SK-N-SH (cell line): ENCODE results near the gene ATP13A5. TPM values are rescaled to one million over a fixed set of nuclear protein-coding genes. Genes with fewer than 3 reads are reported as not detected.

ENCODE experiments used
- CTCF ChIA-PET: fragments of 300-600, 350-600 bp; formaldehyde crosslinking; extraction: SDS; loops from one replicate; lab custom pipeline; 2021; lab: Yijun Ruan, JAX
- POLR2A ChIA-PET: fragments of 350-600 bp; sonication (Branson Sonifier 250); formaldehyde crosslinking; extraction: SDS; loops from one replicate; lab custom pipeline; 2020; ENCODE audit warnings: antibody characterized with exemption, inconsistent platforms; lab: Yijun Ruan, JAX
- DNase-seq: peaks from one replicate; pipeline ENCODE4 v3.0.0; 2012
- H2AFZ ChIP-seq: fragments of 200-600 bp; sonication (generic); 2 replicates; pipeline ENCODE4 v1.8.1; 2016; ENCODE audit warnings: antibody characterized with exemption, mild to moderate bottlenecking, low read depth
- H3F3A ChIP-seq: fragments of 200-600 bp; sonication (generic); replicated peaks from 2 replicates; pipeline ENCODE3; 2016; ENCODE audit warnings: antibody characterized with exemption, mild to moderate bottlenecking; ENCODE audit not compliant: insufficient read depth
- H3K27ac ChIP-seq, 2 experiments: fragments of 200-500 bp in 1 of 2; fragments of 200-600 bp in 1 of 2; sonication (Bioruptor generic) in 1 of 2; sonication (generic), shearing (Covaris generic) in 1 of 2; 2 replicates each; pipeline versions ENCODE4 v1.5.1 to v1.6.1; 2014 to 2016; ENCODE audit warnings: low read depth in 2 of 2, inconsistent platforms in 1 of 2, low read length in 1 of 2, mild to moderate bottlenecking in 1 of 2, mixed read lengths in 1 of 2
- H3K27me3 ChIP-seq: fragments of 200-600 bp; sonication (generic), shearing (Covaris generic); 2 replicates; pipeline ENCODE4 v1.6.1; 2016; ENCODE audit warnings: mixed run types; ENCODE audit not compliant: insufficient read depth
- H3K36me3 ChIP-seq, 2 experiments: fragments of 200-500 bp in 1 of 2; fragments of 200-600 bp in 1 of 2; sonication (Bioruptor generic) in 1 of 2; sonication (generic) in 1 of 2; replicated peaks in 1 of 2; 2 replicates each; pipeline versions ENCODE3 to v1.5.1; 2014 to 2016; ENCODE audit warnings: low read length in 1 of 2, mild to moderate bottlenecking in 1 of 2; ENCODE audit not compliant: insufficient read depth in 2 of 2, control insufficient read depth in 1 of 2
- H3K4me1 ChIP-seq, 2 experiments: fragments of 200-500 bp in 1 of 2; fragments of 200-600 bp in 1 of 2; sonication (Bioruptor generic) in 1 of 2; sonication (generic), shearing (Covaris generic) in 1 of 2; 2 replicates each; pipeline versions ENCODE4 v1.5.1 to v1.6.1; 2014 to 2016; ENCODE audit warnings: low read depth in 1 of 2, low read length in 1 of 2, mixed run types in 1 of 2; ENCODE audit not compliant: insufficient read depth in 2 of 2, control insufficient read depth in 1 of 2
- H3K4me2 ChIP-seq: fragments of 200-600 bp; sonication (generic), shearing (Covaris generic); 2 replicates; pipeline ENCODE4 v1.6.1; 2017; ENCODE audit warnings: mixed run types
- H3K4me3 ChIP-seq, 2 experiments: fragments of 200-500 bp in 1 of 2; fragments of 200-600 bp in 1 of 2; sonication (Bioruptor generic) in 1 of 2; sonication (generic), shearing (Covaris generic) in 1 of 2; 2 replicates each; pipeline versions ENCODE4 v1.5.1 to v1.8.1; 2014 to 2016; ENCODE audit warnings: low read depth in 2 of 2, inconsistent platforms in 1 of 2, low read length in 1 of 2, mild to moderate bottlenecking in 1 of 2, mixed read lengths in 1 of 2, moderate library complexity in 1 of 2
- H3K79me2 ChIP-seq: fragments of 200-600 bp; sonication (generic); 2 replicates; pipeline ENCODE4 v1.8.1; 2017; ENCODE audit warnings: mild to moderate bottlenecking; ENCODE audit not compliant: insufficient read depth
- H3K9ac ChIP-seq: fragments of 200-600 bp; sonication (generic); 2 replicates; pipeline ENCODE4 v1.6.1; 2017; ENCODE audit warnings: mixed run types
- H3K9me2 ChIP-seq: fragments of 200-600 bp; sonication (generic); 2 replicates; pipeline ENCODE4 v1.6.1; 2017; ENCODE audit warnings: mixed run types
- H3K9me3 ChIP-seq: fragments of 200-600 bp; sonication (generic); 2 replicates; pipeline ENCODE4 v1.6.1; 2017; ENCODE audit warnings: mixed run types, mild to moderate bottlenecking, moderate library complexity
- H4K20me1 ChIP-seq: fragments of 200-600 bp; sonication (generic); 2 replicates; pipeline ENCODE4 v1.6.1; 2017; ENCODE audit warnings: mild to moderate bottlenecking, mixed run types; ENCODE audit not compliant: insufficient read depth
- EZH2phosphoT487 ChIP-seq: fragments of 200-600 bp; sonication (generic); IDR thresholded peaks from 2 replicates; pipeline ENCODE4 v1.6.1; 2017; ENCODE audit warnings: low read depth, mixed run types, mild to moderate bottlenecking, antibody characterized with exemption, moderate library complexity, borderline replicate concordance
- MXI1 ChIP-seq: IDR thresholded peaks from 2 replicates; pipeline ENCODE4 v1.6.1; 2012; ENCODE audit warnings: mild to moderate bottlenecking, low read depth, low read length, improper control_type of control experiment
- RAD21 ChIP-seq: IDR thresholded peaks from 2 replicates; pipeline ENCODE4 v1.6.1; 2012; ENCODE audit warnings: mild to moderate bottlenecking, low read length
- SIN3A ChIP-seq: IDR thresholded peaks from 2 replicates; pipeline ENCODE4 v1.6.1; 2012; ENCODE audit warnings: low read depth, mild to moderate bottlenecking, low read length, moderate library complexity, borderline replicate concordance
- TEAD4 ChIP-seq: IDR thresholded peaks from 2 replicates; pipeline ENCODE4 v1.4.0; 2012; ENCODE audit warnings: mild to moderate bottlenecking, borderline replicate concordance; ENCODE audit not compliant: insufficient read depth
- WGBS: methylation state at CpG from one replicate; pipeline ENCODE4 v1.1.6; 2017; ENCODE audit warnings: low lambda C conversion rate; 5-methylcytosine and 5-hydroxymethylcytosine counted together
- polyA plus RNA-seq, 3 experiments: library from polyadenylated mRNA; depleted of rRNA; stranded (reverse); fragments of >200 nt; gene quantifications; 2 replicates each; pipeline ENCODE4 v1.2.3, GENCODE V29; 2012

The ATP13A5 gene
- polyA plus RNA-seq, 1 of the 3 experiments (the other 2 are of a cell fraction), result not detected

GRCh38 chr3:193292386-193292785 is 86.2 kb downstream of the ATP13A5 start:
- no peak for DNase-seq
- Histone ChIP-seq H3K27me3 (no peaks in the 10 kb centered on the region; the same call in 1 of the 2 replicates), H3K9me3 (no peaks in the 10 kb centered on the region), H3K36me3 (no peaks in the 10 kb centered on the region), H3K4me2 (no peak overlapping the region), H3K27ac (no peak overlapping the region), H3K9ac (no peak overlapping the region), H3F3A (no peaks in the 10 kb centered on the region), H3K79me2 (no peaks in the 10 kb centered on the region), H4K20me1 (no peaks in the 10 kb centered on the region), H3K9me2 (no peaks in the 10 kb centered on the region), H2AFZ (no peak overlapping the region), H3K4me1 (no peaks in the 10 kb centered on the region), H3K4me3 (no peak overlapping the region)
- POLR2A ChIA-PET, result no interaction called here
- no peak for TF ChIP-seq TEAD4
- CTCF ChIA-PET, result no interaction called here
- WGBS, result 3% methylated on average over 3 of the region's 3 CpGs

DNA sequence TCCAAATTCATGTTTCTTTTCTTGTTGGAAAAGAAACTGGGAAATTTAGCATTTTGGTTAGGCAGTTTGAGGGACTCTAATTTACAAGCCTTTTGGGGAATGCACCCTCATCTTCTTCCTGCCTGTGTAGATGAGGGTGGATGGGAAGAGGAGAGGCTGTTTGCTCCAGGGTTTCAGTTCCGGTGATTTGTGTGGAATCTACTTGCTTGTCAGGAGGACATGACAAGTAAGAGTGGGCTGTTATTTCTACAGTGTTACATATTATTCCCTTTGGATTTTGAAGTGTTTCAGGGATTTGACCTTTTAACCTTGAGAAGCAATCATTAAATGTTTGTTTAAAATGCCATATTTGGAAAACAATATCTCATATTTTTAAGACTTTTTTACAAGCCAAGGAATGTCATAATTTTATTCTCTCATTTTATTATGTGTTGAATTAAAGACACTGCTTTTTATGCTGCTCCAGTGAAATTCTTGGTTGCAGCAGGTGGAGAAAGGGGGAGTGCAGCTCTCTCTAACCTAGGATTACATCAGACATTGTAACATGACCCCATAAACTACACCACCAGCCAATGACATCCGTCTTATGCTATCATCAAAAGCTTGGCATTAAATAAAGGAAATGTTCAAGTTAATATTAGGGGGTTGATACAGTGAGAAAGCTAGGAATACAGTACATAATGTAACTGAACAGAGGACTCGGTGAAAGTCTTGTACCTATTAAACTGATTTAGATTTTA is 107.3 kb downstream of the ATP13A5 start:
- H3K27ac ChIP-seq, result no peak overlapping the region

DNA sequence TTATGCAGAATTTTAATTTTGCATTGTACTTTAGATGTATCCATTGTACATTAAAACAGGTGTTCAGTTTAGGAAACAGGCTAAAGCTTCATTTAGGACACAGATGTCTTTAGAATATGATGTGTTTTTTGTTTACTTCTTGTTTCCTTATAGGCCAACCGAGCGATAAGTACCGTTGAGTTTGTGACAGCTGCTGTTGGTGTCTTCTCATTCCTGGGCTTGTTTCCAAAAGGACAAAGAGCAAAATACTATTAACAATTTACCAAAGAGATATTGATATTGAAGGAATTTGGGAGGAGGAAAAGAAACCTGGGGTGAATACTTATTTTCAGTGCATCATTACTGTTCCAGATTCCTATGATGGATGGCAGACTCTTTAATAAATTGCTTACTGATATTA is 108.1 kb downstream of the ATP13A5 start:
- no peaks in the 10 kb centered on the region for H3K9me2 ChIP-seq
- ChIA-PET POLR2A (no interaction called here), CTCF (interaction anchor here (0.5 kb wide), 1 partner anchor 12 kb away, joined by 3 read pairs; no protein-coding TSS in a partner anchor)
- WGBS, result 34% methylated on average over 3 of the region's 3 CpGs
- no peaks in the 10 kb centered on the region for H3K79me2 ChIP-seq
- H3K36me3 ChIP-seq, result no peaks in the 10 kb centered on the region
- no peaks in the 10 kb centered on the region for H3K9me3 ChIP-seq
- no peak overlapping the region for H3K4me3 ChIP-seq
- H3K27me3 ChIP-seq, result no peaks in the 10 kb centered on the region
- no peaks in the 10 kb centered on the region for H3K4me1 ChIP-seq
- DNase-seq, result no peak
- no peak overlapping the region for H3K9ac ChIP-seq
- H4K20me1 ChIP-seq, result no peaks in the 10 kb centered on the region
- no peak overlapping the region for H3K4me2 ChIP-seq
- H2AFZ ChIP-seq, result no peak overlapping the region
- no peak for TF ChIP-seq SIN3A
- no peak for TF ChIP-seq MXI1
- no peak for TF ChIP-seq EZH2phosphoT487
- no peaks in the 10 kb centered on the region for H3F3A ChIP-seq
- no peak overlapping the region for H3K27ac ChIP-seq

More for the DNA sequence above, 107.3 kb downstream of the ATP13A5 start:
- Histone ChIP-seq H3K9ac (no peak overlapping the region), H3K4me3 (no peak overlapping the region), H3K4me2 (no peak overlapping the region), H3K9me3 (no peaks in the 10 kb centered on the region), H3F3A (no peaks in the 10 kb centered on the region), H3K27me3 (no peaks in the 10 kb centered on the region), H3K36me3 (no peaks in the 10 kb centered on the region), H3K4me1 (no peaks in the 10 kb centered on the region), H3K9me2 (no peaks in the 10 kb centered on the region), H2AFZ (no peak overlapping the region), H3K79me2 (no peaks in the 10 kb centered on the region), H4K20me1 (no peaks in the 10 kb centered on the region)
- POLR2A ChIA-PET, result no interaction called here
- no peak for DNase-seq
- WGBS, result 28% methylated on average over 3 of the region's 3 CpGs
- CTCF ChIA-PET, result no interaction called here
- no peak for TF ChIP-seq RAD21
